Measurements from ENCODE around the gene YEATS4. TPM values are rescaled to one million over a fixed set of nuclear protein-coding genes. Genes with fewer than 3 reads are reported as not detected.

Gene YEATS4
- total and polyA plus RNA-seq, 9 of the 15 experiments (the other 6 are each of a cell fraction or from before 2014, with no cell fraction given), result 25.9 to 92.2 (median 49.2) TPM

DNA sequence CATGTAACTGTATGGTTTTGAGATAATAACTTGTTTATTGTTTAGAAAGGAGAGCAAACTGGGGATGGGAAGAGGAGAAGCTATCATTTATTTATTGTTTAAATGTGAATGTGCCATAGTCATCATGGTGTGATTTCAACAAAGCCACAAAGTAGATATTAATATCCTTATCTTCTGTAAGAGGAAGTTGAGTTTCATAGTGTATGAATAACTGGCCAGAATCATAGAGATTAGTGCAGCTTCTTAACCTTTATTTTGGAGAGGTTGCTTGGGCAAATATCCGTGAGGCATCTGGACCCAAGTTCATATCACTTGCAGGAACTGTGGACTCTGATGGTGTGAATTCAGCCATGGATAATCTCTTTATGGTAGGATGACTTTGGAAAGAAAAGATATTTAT lies 38.2 kb upstream of the YEATS4 start:
- Histone ChIP-seq H4K20me1 (replicated peaks; ENCODE audit: control insufficient read depth, insufficient read depth, low read length) (no peaks in the 10 kb centered on the region), H3K4me2 (ENCODE audit: insufficient read depth, low read length) (no peak overlapping the region), H3K36me3 (ENCODE audit: control insufficient read depth, insufficient read depth, low read length) (no peaks in the 10 kb centered on the region), H3K27me3 (ENCODE audit: control insufficient read depth in 2 of 2, insufficient read depth in 2 of 2, low read length in 2 of 2) (no peaks in the 10 kb centered on the region), H3K79me2 (ENCODE audit: control insufficient read depth, insufficient read depth, low read length) (no peaks in the 10 kb centered on the region), H3K4me1 (replicated peaks in 1 of 2; ENCODE audit: control insufficient read depth in 2 of 2, insufficient read depth in 2 of 2, low read length in 2 of 2) (peaks cover 0 to 17% of the 10 kb centered on the region in 2 experiments; a peak in 3 of 5 replicates), H3K27ac (ENCODE audit: extremely low read depth, low read depth, low read length) (no peak overlapping the region), H2AFZ (ENCODE audit: low read depth, low read length) (no peak overlapping the region), H3K4me3 (no peak overlapping the region), H3K9me1 (ENCODE audit: control insufficient read depth, insufficient read depth, low read length) (no peaks in the 10 kb centered on the region), H3K9ac (ENCODE audit: insufficient read depth in 1 of 2, low read depth in 2 of 2, low read length in 2 of 2) (no peak overlapping the region), H3K9me3 (replicated peaks; ENCODE audit: control insufficient read depth, insufficient read depth, low read depth, low read length) (no peaks in the 10 kb centered on the region; the same call in 1 of the 2 replicates)
- 29% methylated on average over 1 of the region's 1 CpG for WGBS (ENCODE audit: insufficient coverage, low coverage, missing lambda C conversion rate)
- DNase-seq (ENCODE audit: extremely low read depth in 1 of 4, low spot score in 3 of 4) (no peak), FAIRE-seq (no peak), ATAC-seq (no peak)
- BruUV-seq (replicated peaks), result no TSS peak
- ChIA-PET POLR2A (interaction anchor here (0.5 to 1.4 kb wide), 4 partner anchors 9 to 508 kb away, joined by 4 to 5 read pairs (median 4); no protein-coding TSS in a partner anchor), CTCF (ENCODE audit: low intra/inter-chr PET ratio) (no interaction called here)
- in situ Hi-C loops (cut with MboI) (no loop called here), intact Hi-C loops (cut with micrococcal nuclease) (no loop called here)
- TF ChIP-seq ZZZ3 (IDR thresholded peaks at IDR 0.05) (no peak), ZNF324 (CRISPR knock-in tag; IDR thresholded peaks at IDR 0.05) (no peak), GATAD2B (IDR thresholded peaks at IDR 0.05; ENCODE audit: borderline replicate concordance) (no peak), SNIP1 (IDR thresholded peaks at IDR 0.05; ENCODE audit: low read depth) (no peak), ELK3 (CRISPR knock-in tag; IDR thresholded peaks at IDR 0.05) (no peak), MAFG (tag; conservative IDR thresholded peaks at IDR 0.05) (no peak), ETS2 (tag; IDR thresholded peaks at IDR 0.05; ENCODE audit: borderline replicate concordance, poor library complexity, severe bottlenecking) (no peak), WHSC1 (IDR thresholded peaks at IDR 0.05; ENCODE audit: low read length) (no peak), RREB1 (CRISPR knock-in tag; IDR thresholded peaks at IDR 0.05) (no peak), RUNX1 (IDR thresholded peaks at IDR 0.05; ENCODE audit: low read depth) (no peak), CBFA2T2 (conservative IDR thresholded peaks at IDR 0.05) (no peak)
- TF ChIP-seq, protein P1, sequence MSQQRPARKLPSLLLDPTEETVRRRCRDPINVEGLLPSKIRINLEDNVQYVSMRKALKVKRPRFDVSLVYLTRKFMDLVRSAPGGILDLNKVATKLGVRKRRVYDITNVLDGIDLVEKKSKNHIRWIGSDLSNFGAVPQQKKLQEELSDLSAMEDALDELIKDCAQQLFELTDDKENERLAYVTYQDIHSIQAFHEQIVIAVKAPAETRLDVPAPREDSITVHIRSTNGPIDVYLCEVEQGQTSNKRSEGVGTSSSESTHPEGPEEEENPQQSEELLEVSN (IDR thresholded peaks at IDR 0.05; ENCODE audit: borderline replicate concordance in 1 of 2, extremely low read depth in 1 of 2, insufficient read depth in 1 of 2, insufficient read length in 1 of 2, low read depth in 1 of 2, low read length in 1 of 2, poor library complexity in 1 of 2, severe bottlenecking in 1 of 2), result no peak
